PC-9 (cell line): ENCODE data around the gene SH3PXD2A.

Source experiments
- EZH2 ChIP-seq: fragments of 200-600 bp; sonication (generic); IDR thresholded peaks from 2 replicates; pipeline ENCODE4 v1.8.0; 2017; ENCODE audit warnings: antibody characterized with exemption, low read depth
- TF ChIP-seq, protein P1 (sequence below): fragments of 200-600 bp; sonication (generic); conservative IDR thresholded peaks from 2 replicates; pipeline ENCODE4 v1.6.1; 2017; ENCODE audit warnings: mixed run types, antibody characterized with exemption, mild to moderate bottlenecking, moderate library complexity

DNA sequence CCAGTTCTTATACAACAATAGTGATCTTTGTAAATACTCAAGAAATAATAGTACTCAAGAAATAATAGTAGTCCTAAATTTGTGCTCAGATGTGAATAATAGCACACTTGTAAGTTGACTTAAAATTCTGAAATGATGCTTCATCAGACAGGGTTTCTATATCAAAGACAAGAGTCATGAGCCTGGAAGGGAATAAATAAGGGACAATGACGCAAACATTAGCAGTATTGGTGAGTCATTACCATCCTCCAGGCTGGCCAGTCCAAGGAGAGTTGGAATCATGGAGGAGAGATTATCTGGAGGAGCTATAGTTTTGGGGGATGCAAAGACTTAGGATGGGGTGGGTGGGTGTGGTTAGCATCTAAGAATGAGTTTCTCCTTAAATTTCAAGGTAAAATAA lies 6.1 kb upstream of the SH3PXD2A start:
- TF ChIP-seq, protein P1, sequence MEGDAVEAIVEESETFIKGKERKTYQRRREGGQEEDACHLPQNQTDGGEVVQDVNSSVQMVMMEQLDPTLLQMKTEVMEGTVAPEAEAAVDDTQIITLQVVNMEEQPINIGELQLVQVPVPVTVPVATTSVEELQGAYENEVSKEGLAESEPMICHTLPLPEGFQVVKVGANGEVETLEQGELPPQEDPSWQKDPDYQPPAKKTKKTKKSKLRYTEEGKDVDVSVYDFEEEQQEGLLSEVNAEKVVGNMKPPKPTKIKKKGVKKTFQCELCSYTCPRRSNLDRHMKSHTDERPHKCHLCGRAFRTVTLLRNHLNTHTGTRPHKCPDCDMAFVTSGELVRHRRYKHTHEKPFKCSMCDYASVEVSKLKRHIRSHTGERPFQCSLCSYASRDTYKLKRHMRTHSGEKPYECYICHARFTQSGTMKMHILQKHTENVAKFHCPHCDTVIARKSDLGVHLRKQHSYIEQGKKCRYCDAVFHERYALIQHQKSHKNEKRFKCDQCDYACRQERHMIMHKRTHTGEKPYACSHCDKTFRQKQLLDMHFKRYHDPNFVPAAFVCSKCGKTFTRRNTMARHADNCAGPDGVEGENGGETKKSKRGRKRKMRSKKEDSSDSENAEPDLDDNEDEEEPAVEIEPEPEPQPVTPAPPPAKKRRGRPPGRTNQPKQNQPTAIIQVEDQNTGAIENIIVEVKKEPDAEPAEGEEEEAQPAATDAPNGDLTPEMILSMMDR: no peak
- no peak for TF ChIP-seq EZH2
